ENCODE measurements around the gene IGFN1. TPM values are rescaled to one million over a fixed set of nuclear protein-coding genes. Genes with fewer than 3 reads are reported as not detected.

IGFN1 gene
- total RNA-seq, 4 donors from 2014 or later = not detected

- H3K9me3 ChIP-seq = no peaks in the 10 kb centered on the region
- no peak overlapping the region for H3K4me3 ChIP-seq
- DNase-seq = no peak
- H3K27me3 ChIP-seq = peaks cover 0 to 35% (median 0%) of the 10 kb centered on the region in 4 donors
- H3K36me3 ChIP-seq = no peaks in the 10 kb centered on the region
- TF ChIP-seq CTCF (IDR thresholded peaks at IDR 0.05) (no peak), POLR2A (IDR thresholded peaks at IDR 0.05) (no peak)
- WGBS, 2 donors = 20 to 25% methylated on average over 1 to 3 of the region's 4 CpGs
- intact Hi-C loops (cut with DNase I) = no loop called here
- H3K27ac ChIP-seq = no peak overlapping the region
- H3K4me1 ChIP-seq = no peaks in the 10 kb centered on the region
Observed at GRCh38 chr1:201206176-201206575, 15.6 kb downstream of the IGFN1 start.

- DNase-seq = no peak
- Histone ChIP-seq H3K27ac (no peak overlapping the region), H3K9me3 (no peaks in the 10 kb centered on the region), H3K4me1 (no peaks in the 10 kb centered on the region), H3K27me3 (peaks cover 0 to 36% (median 0%) of the 10 kb centered on the region in 4 donors), H3K36me3 (no peaks in the 10 kb centered on the region), H3K4me3 (no peak overlapping the region)
- 77 to 92% methylated on average over 3 of the region's 3 CpGs for WGBS, 2 donors
- intact Hi-C loops (cut with DNase I) = no loop called here
- TF ChIP-seq POLR2A (IDR thresholded peaks at IDR 0.05) (no peak), CTCF (IDR thresholded peaks at IDR 0.05) (no peak)
Observed at GRCh38 chr1:201207046-201207445, 16.4 kb downstream of the IGFN1 start.

GRCh38 chr1:201208236-201208635, 17.6 kb downstream of the IGFN1 start:
- no peak overlapping the region for H3K4me3 ChIP-seq
- H3K9me3 ChIP-seq = no peaks in the 10 kb centered on the region
- 81 to 86% methylated on average over 2 of the region's 2 CpGs for WGBS, 2 donors
- no peaks in the 10 kb centered on the region for H3K4me1 ChIP-seq
- DNase-seq = no peak
- no peaks in the 10 kb centered on the region for H3K36me3 ChIP-seq
- TF ChIP-seq CTCF (IDR thresholded peaks at IDR 0.05) (no peak), POLR2A (IDR thresholded peaks at IDR 0.05) (no peak)
- intact Hi-C loops (cut with DNase I) = no loop called here
- peaks cover 0 to 42% (median 0%) of the 10 kb centered on the region in 4 donors for H3K27me3 ChIP-seq
- H3K27ac ChIP-seq = no peak overlapping the region

GRCh38 chr1:201212056-201212455, 21.4 kb downstream of the IGFN1 start:
- TF ChIP-seq POLR2A (IDR thresholded peaks at IDR 0.05) = no peak
- TF ChIP-seq CTCF (IDR thresholded peaks at IDR 0.05) = no peak
- no peak overlapping the region for H3K27ac ChIP-seq
- no peak for DNase-seq
- intact Hi-C loops (cut with DNase I) = no loop called here
- no peaks in the 10 kb centered on the region for H3K9me3 ChIP-seq
- 87 to 88% methylated on average over 3 to 4 of the region's 5 CpGs for WGBS, 2 donors
- H3K4me1 ChIP-seq = no peaks in the 10 kb centered on the region
- H3K4me3 ChIP-seq = no peak overlapping the region
- H3K27me3 ChIP-seq = peaks cover 0 to 32% (median 0%) of the 10 kb centered on the region in 4 donors
- no peaks in the 10 kb centered on the region for H3K36me3 ChIP-seq

GRCh38 chr1:201212461-201213055, 21.9 kb downstream of the IGFN1 start:
- intact Hi-C loops (cut with DNase I) = no loop called here
- 85 to 93% methylated on average over 7 to 8 of the region's 8 CpGs for WGBS, 2 donors
- Histone ChIP-seq H3K9me3 (no peaks in the 10 kb centered on the region), H3K4me1 (no peaks in the 10 kb centered on the region), H3K27me3 (peaks cover 0 to 32% (median 0%) of the 10 kb centered on the region in 4 donors), H3K4me3 (no peak overlapping the region), H3K27ac (no peak overlapping the region), H3K36me3 (no peaks in the 10 kb centered on the region)
- DNase-seq = no peak
- no peak for TF ChIP-seq CTCF (IDR thresholded peaks at IDR 0.05)
- no peak for TF ChIP-seq POLR2A (IDR thresholded peaks at IDR 0.05)

Data from esophagus squamous epithelium (tissue), 5 donors.